Measurements from ENCODE around the gene LPP.

DNA sequence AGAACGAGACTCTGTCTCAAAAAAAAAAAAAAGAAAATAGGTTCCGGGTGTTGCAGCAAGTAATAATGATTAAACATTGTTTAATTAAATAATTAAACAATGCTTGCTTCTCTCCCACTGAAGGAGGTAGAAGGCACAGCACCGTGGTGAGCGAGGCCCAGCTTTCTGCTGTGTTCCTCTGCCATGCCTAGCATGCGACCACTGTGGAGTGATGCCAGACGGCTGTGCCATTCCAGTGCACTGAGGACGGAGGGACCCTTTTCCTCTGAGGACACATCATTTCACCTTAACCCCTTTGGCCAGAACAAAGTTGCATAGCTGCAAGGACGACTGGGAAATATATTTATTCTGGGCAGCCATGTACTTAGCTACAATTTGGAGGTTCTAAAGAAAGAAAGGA lies 695.0 kb downstream of the LPP start:
- no peak for TF ChIP-seq POLR2A (IDR thresholded peaks at IDR 0.05)
- TF ChIP-seq, protein P1, sequence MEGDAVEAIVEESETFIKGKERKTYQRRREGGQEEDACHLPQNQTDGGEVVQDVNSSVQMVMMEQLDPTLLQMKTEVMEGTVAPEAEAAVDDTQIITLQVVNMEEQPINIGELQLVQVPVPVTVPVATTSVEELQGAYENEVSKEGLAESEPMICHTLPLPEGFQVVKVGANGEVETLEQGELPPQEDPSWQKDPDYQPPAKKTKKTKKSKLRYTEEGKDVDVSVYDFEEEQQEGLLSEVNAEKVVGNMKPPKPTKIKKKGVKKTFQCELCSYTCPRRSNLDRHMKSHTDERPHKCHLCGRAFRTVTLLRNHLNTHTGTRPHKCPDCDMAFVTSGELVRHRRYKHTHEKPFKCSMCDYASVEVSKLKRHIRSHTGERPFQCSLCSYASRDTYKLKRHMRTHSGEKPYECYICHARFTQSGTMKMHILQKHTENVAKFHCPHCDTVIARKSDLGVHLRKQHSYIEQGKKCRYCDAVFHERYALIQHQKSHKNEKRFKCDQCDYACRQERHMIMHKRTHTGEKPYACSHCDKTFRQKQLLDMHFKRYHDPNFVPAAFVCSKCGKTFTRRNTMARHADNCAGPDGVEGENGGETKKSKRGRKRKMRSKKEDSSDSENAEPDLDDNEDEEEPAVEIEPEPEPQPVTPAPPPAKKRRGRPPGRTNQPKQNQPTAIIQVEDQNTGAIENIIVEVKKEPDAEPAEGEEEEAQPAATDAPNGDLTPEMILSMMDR (IDR thresholded peaks at IDR 0.05) = no peak

Data from right lobe of liver (tissue), 4 donors.